ENCODE data around the gene PTGIS.

DNA sequence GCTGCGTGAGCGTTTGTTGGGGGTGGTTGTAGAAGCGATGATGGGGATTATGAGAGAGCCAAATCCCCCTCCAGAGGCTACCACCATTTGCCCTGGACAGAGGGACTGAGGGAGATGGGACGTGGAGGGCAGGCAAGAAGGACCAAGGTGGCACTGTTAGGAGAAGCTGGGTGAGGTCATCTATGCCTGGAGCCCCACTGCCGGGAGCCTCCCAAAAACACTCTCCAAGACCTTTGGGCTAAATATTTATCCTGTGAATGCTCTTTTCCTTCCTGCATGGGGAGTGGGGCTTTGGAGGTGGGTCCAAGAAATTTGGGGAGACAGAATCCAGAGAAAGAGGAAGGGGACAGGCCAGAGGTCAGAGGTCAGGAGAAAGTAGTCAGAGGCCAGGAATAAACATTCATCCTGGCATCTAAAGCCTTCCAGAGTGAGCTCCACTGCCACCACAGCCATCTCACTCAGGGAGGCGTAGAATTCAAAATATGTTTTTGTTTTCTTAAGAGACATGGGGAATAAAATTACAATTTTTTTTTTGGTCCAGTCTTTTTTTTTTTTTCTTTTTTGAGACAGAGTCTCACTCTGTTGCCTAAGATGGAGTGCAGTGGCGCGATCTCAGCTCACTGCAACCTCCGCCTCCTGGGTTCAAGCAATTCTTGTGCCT lies 17.8 kb upstream of the PTGIS start:
- TF ChIP-seq, protein P1, sequence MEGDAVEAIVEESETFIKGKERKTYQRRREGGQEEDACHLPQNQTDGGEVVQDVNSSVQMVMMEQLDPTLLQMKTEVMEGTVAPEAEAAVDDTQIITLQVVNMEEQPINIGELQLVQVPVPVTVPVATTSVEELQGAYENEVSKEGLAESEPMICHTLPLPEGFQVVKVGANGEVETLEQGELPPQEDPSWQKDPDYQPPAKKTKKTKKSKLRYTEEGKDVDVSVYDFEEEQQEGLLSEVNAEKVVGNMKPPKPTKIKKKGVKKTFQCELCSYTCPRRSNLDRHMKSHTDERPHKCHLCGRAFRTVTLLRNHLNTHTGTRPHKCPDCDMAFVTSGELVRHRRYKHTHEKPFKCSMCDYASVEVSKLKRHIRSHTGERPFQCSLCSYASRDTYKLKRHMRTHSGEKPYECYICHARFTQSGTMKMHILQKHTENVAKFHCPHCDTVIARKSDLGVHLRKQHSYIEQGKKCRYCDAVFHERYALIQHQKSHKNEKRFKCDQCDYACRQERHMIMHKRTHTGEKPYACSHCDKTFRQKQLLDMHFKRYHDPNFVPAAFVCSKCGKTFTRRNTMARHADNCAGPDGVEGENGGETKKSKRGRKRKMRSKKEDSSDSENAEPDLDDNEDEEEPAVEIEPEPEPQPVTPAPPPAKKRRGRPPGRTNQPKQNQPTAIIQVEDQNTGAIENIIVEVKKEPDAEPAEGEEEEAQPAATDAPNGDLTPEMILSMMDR (conservative IDR thresholded peaks at IDR 0.05), result no peak
- no peak for TF ChIP-seq EZH2 (IDR thresholded peaks at IDR 0.05; ENCODE audit: low read depth)

Data from PC-9 (cell line).